Skeletal muscle tissue (tissue), 4 donors: ENCODE results near the gene DACT2. TPM values are rescaled to one million over a fixed set of nuclear protein-coding genes. Genes with fewer than 3 reads are reported as not detected.
"Not testable (repeated sequence)": the region's sequence is repeated elsewhere in the genome, so short reads cannot be mapped to it uniquely, and the experiment has no call there.

Source experiments
- H3K27ac ChIP-seq: one replicate; pipeline ENCODE4 v1.7.0; 2013; ENCODE audit warnings: mild to moderate bottlenecking, low read depth, low read length, inconsistent platforms
- H3K27me3 ChIP-seq, 3 donors: one replicate each; pipeline ENCODE4 v1.7.0; 2013; ENCODE audit warnings: low read length in 3 of 3; ENCODE audit not compliant: control insufficient read depth in 3 of 3, insufficient read depth in 3 of 3
- H3K36me3 ChIP-seq, 3 donors: one replicate each; pipeline ENCODE4 v1.7.0; 2013; ENCODE audit warnings: low read length in 3 of 3; ENCODE audit not compliant: control insufficient read depth in 3 of 3, insufficient read depth in 3 of 3
- H3K4me1 ChIP-seq, 3 donors: one replicate each; pipeline ENCODE4 v1.7.0; 2013; ENCODE audit warnings: low read length in 3 of 3, mild to moderate bottlenecking in 3 of 3; ENCODE audit not compliant: control insufficient read depth in 3 of 3, insufficient read depth in 3 of 3
- H3K4me3 ChIP-seq, 3 donors: one replicate each; pipeline ENCODE4 v1.7.0; 2013; ENCODE audit warnings: low read length in 3 of 3
- H3K9ac ChIP-seq, 3 donors: one replicate each; pipeline ENCODE4 v1.7.0; 2013; ENCODE audit warnings: low read length in 3 of 3, mild to moderate bottlenecking in 3 of 3, moderate library complexity in 2 of 3, low read depth in 1 of 3
- H3K9me3 ChIP-seq, 3 donors: one replicate each; pipeline ENCODE4 v1.7.0; 2013; ENCODE audit warnings: low read length in 3 of 3; ENCODE audit not compliant: control insufficient read depth in 3 of 3
- total RNA-seq: library from RNA; depleted of rRNA; stranded (reverse); fragments of >200 nt; gene quantifications from one replicate; pipeline ENCODE4 v1.2.3, GENCODE V29; 2014
- donor health status: Osteomylitis.

Gene DACT2
- total RNA-seq, 1 donor from 2014 or later = 2.6 TPM

DNA sequence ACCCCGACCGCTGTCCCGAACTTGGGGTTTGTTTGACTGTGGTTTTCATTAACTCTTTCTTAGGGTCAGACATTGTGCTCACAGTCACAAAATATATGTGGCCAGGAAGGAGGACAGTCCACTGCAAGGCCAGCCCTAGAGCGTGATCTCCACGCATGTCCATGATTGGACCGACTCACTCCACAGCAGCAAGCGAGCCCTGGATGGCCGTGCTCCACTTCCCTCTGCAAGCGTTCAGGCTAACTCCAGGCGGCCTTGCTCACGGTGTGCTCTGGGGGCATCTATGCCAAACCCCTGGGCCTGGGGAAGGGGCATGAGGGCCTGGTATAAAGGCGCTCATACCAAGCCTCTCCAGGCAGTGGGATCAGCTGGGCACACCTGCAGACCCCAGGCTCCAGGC, 5.6 kb downstream of the DACT2 start:
- no peak overlapping the region for H3K27ac ChIP-seq
- no peak overlapping the region for H3K4me3 ChIP-seq
- no peak overlapping the region for H3K9ac ChIP-seq
- no peaks in the 10 kb centered on the region for H3K9me3 ChIP-seq
- no peaks in the 10 kb centered on the region for H3K36me3 ChIP-seq
- H3K27me3 ChIP-seq = peaks cover 24 to 32% (median 28%) of the 10 kb centered on the region in 3 donors
- no peaks in the 10 kb centered on the region for H3K4me1 ChIP-seq

DNA sequence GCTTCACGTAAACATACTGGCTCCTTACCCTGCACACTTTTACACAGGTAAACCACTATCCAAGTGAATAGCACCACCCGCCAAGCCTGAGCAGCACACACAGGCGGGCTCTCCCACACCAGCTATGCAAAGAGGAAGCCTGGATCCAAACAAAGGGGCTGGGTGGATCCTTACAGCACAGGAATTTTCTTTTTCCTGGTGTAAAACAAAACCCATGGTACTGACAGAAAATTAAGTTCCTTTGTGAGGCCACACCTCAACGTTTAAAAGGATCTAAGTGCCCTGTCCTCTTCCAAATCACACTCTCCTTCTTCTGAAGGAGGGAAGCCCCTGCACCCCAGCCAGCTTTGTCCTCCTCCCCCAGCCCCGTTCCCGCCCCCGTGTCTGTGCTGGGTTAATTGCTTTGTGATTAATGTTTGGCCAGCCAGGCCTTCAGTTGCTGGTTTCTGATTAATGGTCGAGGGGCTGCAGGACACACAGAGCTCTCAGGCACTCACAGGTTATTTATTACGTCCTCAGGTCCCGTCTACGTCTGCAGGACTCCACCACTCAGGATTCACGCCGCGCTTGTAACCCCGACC, 6.1 kb downstream of the DACT2 start:
- no peaks in the 10 kb centered on the region for H3K4me1 ChIP-seq
- no peak overlapping the region for H3K9ac ChIP-seq
- no peak overlapping the region for H3K4me3 ChIP-seq
- H3K36me3 ChIP-seq = no peaks in the 10 kb centered on the region
- H3K27me3 ChIP-seq = peaks cover 19 to 27% (median 23%) of the 10 kb centered on the region in 3 donors
- H3K9me3 ChIP-seq = no peaks in the 10 kb centered on the region
- no peak overlapping the region for H3K27ac ChIP-seq

DNA sequence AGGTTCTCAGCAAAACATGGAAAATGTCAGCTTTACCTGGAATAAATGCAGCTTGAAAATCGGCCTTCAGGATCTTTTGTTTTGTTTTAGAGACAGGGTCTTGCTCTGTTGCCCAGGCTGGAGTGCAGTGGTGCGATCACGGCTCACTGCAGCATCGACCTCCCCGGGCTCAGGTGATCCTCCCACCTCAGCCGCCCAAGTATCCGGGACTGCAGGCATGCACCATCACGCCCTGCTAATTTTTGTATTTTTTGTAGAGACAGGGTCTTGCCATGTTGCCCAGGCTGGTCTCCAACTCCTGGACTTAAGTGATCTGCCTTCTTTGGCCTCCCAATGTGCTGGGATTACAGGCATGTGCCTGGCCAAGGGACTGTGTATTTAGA, 7.5 kb downstream of the DACT2 start:
- not testable (repeated sequence) for H3K4me1 ChIP-seq, H3K4me3 ChIP-seq, H3K36me3 ChIP-seq

GRCh38 chr6:168311410-168312124, 8.0 kb downstream of the DACT2 start:
- H3K9me3 ChIP-seq = no peaks in the 10 kb centered on the region
- H3K36me3 ChIP-seq = no peaks in the 10 kb centered on the region
- no peaks in the 10 kb centered on the region for H3K4me1 ChIP-seq
- H3K27ac ChIP-seq = no peak overlapping the region
- H3K27me3 ChIP-seq = peaks cover 16 to 24% (median 17%) of the 10 kb centered on the region in 3 donors
- no peak overlapping the region for H3K9ac ChIP-seq
- no peak overlapping the region for H3K4me3 ChIP-seq

More for the DNA sequence above, 7.5 kb downstream of the DACT2 start:
- H3K27me3 ChIP-seq = peaks cover 16 to 24% (median 17%) of the 10 kb centered on the region in 3 donors
- H3K9ac ChIP-seq, H3K27ac ChIP-seq, H3K9me3 ChIP-seq: not testable (repeated sequence)

- Histone ChIP-seq H3K36me3 (no peaks in the 10 kb centered on the region), H3K4me1 (no peaks in the 10 kb centered on the region), H3K27ac (no peak overlapping the region), H3K4me3 (no peak overlapping the region), H3K27me3 (peaks cover 15 to 21% (median 16%) of the 10 kb centered on the region in 3 donors), H3K9ac (no peak overlapping the region), H3K9me3 (no peaks in the 10 kb centered on the region)
Measured at GRCh38 chr6:168310945-168311344, 8.6 kb downstream of the DACT2 start.

GRCh38 chr6:168310403-168310802, 9.2 kb downstream of the DACT2 start:
- Histone ChIP-seq H3K4me3 (no peak overlapping the region), H3K4me1 (no peaks in the 10 kb centered on the region), H3K27ac (no peak overlapping the region), H3K9ac (no peak overlapping the region), H3K9me3 (no peaks in the 10 kb centered on the region), H3K36me3 (no peaks in the 10 kb centered on the region), H3K27me3 (peaks cover 11 to 23% (median 12%) of the 10 kb centered on the region in 3 donors)

- Histone ChIP-seq H3K9ac (no peak overlapping the region), H3K36me3 (no peaks in the 10 kb centered on the region), H3K27me3 (peaks cover 7 to 20% (median 11%) of the 10 kb centered on the region in 3 donors), H3K27ac (no peak overlapping the region), H3K4me1 (no peaks in the 10 kb centered on the region), H3K4me3 (no peak overlapping the region), H3K9me3 (no peaks in the 10 kb centered on the region)
Measured at GRCh38 chr6:168309997-168310396, 9.6 kb downstream of the DACT2 start.

- Histone ChIP-seq H3K27ac (no peak overlapping the region), H3K27me3 (peaks cover 3 to 18% (median 4%) of the 10 kb centered on the region in 3 donors), H3K4me1 (no peaks in the 10 kb centered on the region), H3K36me3 (no peaks in the 10 kb centered on the region), H3K9me3 (no peaks in the 10 kb centered on the region), H3K9ac (no peak overlapping the region), H3K4me3 (no peak overlapping the region)
Measured at GRCh38 chr6:168309183-168309582, 10.4 kb downstream of the DACT2 start.

- Histone ChIP-seq H3K9me3 (no peaks in the 10 kb centered on the region), H3K27me3 (peaks cover 0 to 15% (median 3%) of the 10 kb centered on the region in 3 donors), H3K27ac (no peak overlapping the region), H3K36me3 (no peaks in the 10 kb centered on the region), H3K4me1 (no peaks in the 10 kb centered on the region), H3K9ac (no peak overlapping the region), H3K4me3 (no peak overlapping the region)
Measured at GRCh38 chr6:168308390-168309144, 11.0 kb downstream of the DACT2 start.

DNA sequence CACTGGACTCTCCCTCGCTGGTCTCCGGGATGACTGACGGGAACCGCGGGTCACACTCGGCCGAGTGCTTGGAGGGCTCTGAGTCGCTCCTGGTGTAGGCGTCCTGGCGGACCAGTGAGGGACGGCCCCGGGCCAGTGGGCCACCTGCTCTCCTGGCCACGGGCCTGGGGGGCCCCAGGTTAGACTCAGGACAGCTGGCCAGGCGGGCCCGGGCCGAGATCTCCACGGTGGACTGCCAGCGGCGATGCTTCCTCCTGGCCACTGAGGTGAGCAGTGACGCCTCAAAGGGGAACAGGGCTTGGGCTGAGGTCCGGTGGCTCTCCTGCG, 11.9 kb downstream of the DACT2 start:
- Histone ChIP-seq H3K27me3 (peaks cover 0 to 15% (median 0%) of the 10 kb centered on the region in 3 donors), H3K4me1 (no peaks in the 10 kb centered on the region), H3K27ac (no peak overlapping the region), H3K4me3 (no peak overlapping the region), H3K36me3 (no peaks in the 10 kb centered on the region), H3K9me3 (no peaks in the 10 kb centered on the region), H3K9ac (no peak overlapping the region)
